Stimulated activated CD4-positive, alpha-beta T cell treated with anti-CD3 and anti-CD28 coated beads, Interleukin-1b, Interleukin-23, amount 100 ng/mL, for 24 hours (primary cell): ENCODE data around the gene METAP2.
A peak's percentile ranks its signal among the peaks of the same experiment; 100 is the strongest.

Experiments used
- DNase-seq, 4 experiments: peaks; one replicate each; pipeline ENCODE4 v3.0.0-alpha.2; 2020; ENCODE audit warnings: low read depth in 4 of 4, low spot score in 1 of 4

Gene METAP2

DNA sequence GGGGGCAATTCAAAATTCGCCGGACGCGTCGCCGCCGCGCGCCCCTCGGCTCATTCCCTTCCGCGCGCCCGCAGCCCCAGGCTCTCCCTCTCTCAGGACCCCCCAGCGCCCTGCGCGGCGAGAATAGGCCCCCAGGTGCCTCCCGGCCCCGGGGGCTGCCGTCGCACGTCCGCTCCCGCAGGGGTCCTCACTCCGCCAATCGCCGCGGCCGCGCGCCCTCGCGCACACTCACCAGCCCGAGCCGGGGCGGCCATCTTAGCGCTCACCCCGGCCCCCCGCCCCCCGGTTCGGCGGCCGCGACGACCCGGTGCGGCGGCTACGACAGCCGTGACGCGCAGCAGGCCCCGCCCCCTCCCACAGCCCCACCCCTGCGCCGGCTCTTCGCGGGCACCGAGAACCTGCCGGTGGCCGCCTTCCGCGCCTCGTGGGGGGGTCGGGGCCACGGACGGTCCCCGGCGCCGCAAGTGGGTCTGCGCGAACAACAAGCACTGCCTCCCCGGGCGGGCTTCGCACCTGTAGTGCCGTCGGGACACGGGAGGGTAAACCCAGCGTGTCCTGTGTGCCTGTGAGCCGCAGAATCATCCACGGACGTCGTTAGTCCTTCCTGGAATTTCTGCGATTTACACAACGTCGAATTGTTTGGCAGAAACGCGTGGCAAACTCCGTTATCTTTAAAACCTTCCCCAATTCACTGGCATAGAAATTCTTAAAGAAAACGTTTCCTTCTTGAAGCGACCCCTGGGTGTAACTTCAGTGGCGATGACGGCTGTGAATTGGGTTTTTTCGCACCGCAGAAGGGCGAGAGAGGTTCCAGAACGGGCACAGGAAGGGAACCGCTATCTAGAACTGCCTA lies 74.8 kb downstream of the METAP2 start:
- peak; percentile 30 to 59 (median 51) for DNase-seq

DNA sequence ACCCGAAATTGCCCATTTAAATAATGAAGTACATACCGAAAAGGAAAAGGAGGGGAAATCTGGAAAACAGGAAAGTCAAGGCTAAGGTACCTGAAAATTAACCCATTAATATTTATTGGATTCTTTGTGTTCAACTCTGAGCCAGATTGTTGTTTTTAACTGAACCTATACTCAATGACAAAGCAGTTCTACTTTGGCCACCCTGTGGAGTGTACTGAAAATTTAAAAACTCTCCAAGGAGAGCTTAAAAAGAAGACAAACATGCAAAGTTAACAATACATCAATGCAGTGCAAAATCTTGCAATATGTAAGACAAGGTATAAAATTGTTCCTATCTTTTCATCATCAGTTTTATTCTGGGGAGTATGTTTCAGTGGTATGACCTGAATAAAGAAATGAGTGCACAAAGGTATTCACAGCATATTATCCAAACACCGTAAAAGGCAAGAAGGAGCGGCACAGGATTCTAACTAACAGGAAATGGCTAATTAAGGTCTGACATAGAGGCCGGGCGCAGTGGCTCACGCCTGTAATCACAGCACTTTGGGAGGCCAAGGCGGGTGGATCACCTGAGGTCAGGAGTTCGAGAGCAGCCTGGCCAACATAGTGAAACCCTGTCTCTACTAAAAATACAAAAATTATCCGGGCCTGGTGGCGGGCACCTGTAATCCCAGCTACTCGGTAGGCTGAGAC lies 75.6 kb downstream of the METAP2 start:
- DNase-seq: no peak

DNA sequence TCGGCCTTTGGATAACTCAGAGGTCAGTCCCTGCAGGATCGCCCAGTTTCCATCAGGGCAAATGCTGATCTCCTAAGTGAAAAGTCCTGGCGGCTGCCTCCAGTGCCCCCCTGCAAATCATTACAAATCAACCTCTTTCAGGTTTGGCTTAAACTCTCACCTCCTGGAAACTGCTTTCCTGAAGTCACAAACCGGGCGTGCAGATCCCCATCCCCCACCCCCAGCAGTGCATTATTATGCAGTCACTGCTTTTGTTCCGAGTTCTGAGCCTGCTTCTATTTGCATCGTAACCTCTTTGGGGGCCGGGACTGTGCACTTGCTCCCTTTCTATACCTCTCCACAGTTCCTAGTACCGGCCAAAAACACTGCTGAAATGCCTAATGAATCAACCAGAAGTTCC lies 77.4 kb downstream of the METAP2 start, which contains the start of gene USP44:
USP44 (minus strand) TSS at position 172 of the 400 bp plus-strand sequence. CDS start 17,220 bp downstream, outside the sequence.
- DNase-seq: no peak

DNA sequence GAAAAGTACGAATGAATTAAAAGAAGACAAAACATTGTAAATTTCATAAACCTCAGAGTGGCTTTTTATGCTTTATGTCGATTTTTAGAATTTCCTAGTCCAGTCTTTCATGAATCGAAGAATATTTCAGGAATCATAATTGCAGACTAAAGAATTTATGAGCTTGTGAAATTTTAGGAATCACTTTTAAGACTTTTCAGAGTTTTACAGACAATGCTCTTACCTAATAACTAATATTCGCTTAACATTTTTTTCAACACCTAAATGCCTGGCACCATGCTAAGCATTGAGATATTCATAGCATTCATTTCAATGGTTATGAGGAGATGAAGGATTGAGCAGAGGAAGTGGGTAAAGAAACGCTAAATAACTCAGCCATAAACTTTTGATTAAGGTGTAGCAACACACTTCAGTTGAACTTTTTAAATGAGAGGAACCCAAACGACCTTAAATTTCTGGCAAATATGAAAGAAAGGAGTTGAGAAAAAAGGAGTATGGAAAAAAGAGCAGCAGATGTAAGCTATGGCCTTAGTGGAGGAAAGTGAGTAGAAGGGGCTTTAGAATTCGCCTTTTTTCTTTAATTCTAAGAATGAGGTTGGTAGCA lies 78.1 kb downstream of the METAP2 start:
- DNase-seq: no peak

DNA sequence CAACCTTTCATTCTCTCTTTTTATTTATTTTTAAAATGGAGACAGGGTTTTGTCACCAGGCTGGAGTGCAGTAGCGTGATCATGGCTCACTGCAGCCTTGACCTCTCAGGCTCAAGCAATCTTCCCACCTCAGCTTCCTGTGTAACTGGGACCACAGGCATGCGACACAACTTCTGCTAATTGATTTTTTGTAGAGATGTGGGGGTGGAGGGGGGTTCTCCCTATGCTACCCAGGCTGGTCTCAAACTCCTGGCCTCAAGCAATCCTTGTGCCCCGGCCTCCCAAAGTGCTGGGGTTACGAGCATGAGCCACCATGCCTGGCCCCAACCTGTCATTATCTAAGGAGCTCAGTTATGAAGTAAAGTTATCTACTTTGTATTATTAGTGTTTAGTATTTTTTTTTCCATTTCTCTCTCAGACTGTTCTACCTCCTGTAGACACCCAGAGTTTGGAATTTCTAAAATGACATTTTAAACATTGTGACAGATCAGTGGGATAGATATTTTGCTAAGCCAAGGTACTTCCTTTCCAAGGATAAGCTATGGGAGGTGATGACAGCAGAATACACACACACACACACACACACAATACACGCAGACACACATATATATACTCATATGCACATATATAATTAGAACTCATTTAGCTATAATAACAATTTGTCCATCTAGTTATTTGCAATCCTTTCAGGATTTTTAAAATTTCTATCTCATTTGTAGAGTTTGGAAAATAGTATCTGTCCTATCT lies 79.4 kb downstream of the METAP2 start:
- no peak for DNase-seq

DNA sequence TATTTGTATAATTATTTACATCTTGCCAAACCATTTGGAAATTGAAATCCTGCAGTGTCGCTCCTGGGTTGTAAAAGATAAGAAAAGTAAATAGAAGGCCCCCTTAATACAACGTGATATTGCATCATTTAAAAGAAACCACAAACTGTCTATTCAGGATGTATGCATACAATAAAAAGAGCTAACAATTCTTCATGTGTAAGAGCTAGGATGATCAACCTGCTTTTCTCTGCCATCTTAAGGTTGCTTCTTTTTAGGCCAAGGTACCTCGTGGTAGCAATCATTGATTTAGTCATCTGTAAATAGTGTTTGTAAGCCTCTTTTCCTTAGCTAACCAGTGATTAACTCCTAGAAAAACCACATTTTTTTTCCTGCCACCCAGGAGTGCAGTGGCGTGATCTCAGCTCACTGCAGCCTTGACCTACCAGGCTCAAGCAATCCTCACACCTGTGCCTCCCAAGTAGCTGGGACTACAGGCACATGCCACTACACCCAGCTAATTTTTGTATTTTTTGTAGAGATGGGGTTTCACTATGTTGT lies 80.7 kb downstream of the METAP2 start:
- DNase-seq: no peak

DNA sequence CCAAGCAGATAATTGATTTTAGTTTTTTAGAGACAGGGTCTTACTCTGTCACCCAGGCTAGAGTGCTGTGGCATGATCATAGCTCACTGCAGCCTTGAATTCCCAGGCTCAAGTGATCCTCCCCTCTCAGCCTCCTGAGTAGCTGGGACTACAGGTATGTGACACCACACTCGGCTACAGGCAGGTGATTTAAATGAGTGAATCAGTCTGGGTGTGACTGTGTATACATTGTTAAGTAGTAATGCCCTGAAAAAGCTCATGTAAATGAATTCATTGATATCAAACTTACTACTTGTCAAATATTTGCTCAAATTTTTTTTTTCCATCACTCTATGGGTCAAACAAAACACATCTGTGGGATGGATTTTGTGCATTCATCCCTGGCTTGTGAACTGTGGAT lies 83.7 kb downstream of the METAP2 start:
- DNase-seq: no peak
